ENCODE data around the gene WDR70. TPM values are rescaled to one million over a fixed set of nuclear protein-coding genes. Genes with fewer than 3 reads are reported as not detected.

Gene WDR70
- total RNA-seq, 4 donors from 2014 or later = 30.3 to 33.6 (median 32.6) TPM

- no peak for TF ChIP-seq CTCF (IDR thresholded peaks at IDR 0.05; ENCODE audit: low read depth)
Measured at GRCh38 chr5:37492778-37493555, 113.8 kb downstream of the WDR70 start.

- TF ChIP-seq CTCF (IDR thresholded peaks at IDR 0.05; ENCODE audit: low read depth) = no peak
Measured at GRCh38 chr5:37494756-37495155, 115.6 kb downstream of the WDR70 start.

- TF ChIP-seq CTCF (IDR thresholded peaks at IDR 0.05; ENCODE audit: low read depth) = no peak
Measured at GRCh38 chr5:37495210-37495609, 116.1 kb downstream of the WDR70 start.

GRCh38 chr5:37495668-37496347, 116.7 kb downstream of the WDR70 start:
- no peak for TF ChIP-seq CTCF (IDR thresholded peaks at IDR 0.05; ENCODE audit: low read depth)

GRCh38 chr5:37496902-37497445, 117.9 kb downstream of the WDR70 start:
- no peak for TF ChIP-seq CTCF (IDR thresholded peaks at IDR 0.05; ENCODE audit: low read depth)

- TF ChIP-seq CTCF (IDR thresholded peaks at IDR 0.05; ENCODE audit: low read depth) = no peak
Measured at GRCh38 chr5:37501152-37501551, 122.0 kb downstream of the WDR70 start.

- TF ChIP-seq CTCF (IDR thresholded peaks at IDR 0.05; ENCODE audit: low read depth) = no peak
Measured at GRCh38 chr5:37506241-37506640, 127.1 kb downstream of the WDR70 start.

Measured in subcutaneous adipose tissue (tissue), 4 donors.